Activated naive CD4-positive, alpha-beta T cell treated with anti-CD3 and anti-CD28 coated beads for 36 hours (primary cell): Measurements from ENCODE around the gene CHKA. TPM values are rescaled to one million over a fixed set of nuclear protein-coding genes. Genes with fewer than 3 reads are reported as not detected.
A peak's percentile ranks its signal among the peaks of the same experiment; 100 is the strongest.

Source experiments
- CTCF ChIA-PET: fragments of 350-600 bp; sonication (Branson Sonifier 250); formaldehyde crosslinking; loops from one replicate; lab custom pipeline; 2021; ENCODE audit warnings: antibody characterized with exemption; lab: Charles Lee
- DNase-seq: peaks from one replicate; pipeline ENCODE4 v3.0.0-alpha.2; 2020
- H3K27ac Mint-ChIP-seq: one replicate; pipeline ENCODE4 v1.8.0; 2021; ENCODE audit warnings: mild to moderate bottlenecking, mixed read lengths
- H3K27me3 Mint-ChIP-seq: one replicate; pipeline ENCODE4 v1.8.0; 2021; ENCODE audit warnings: low read depth, mixed read lengths
- H3K36me3 Mint-ChIP-seq: one replicate; pipeline ENCODE4 v1.8.0; 2021; ENCODE audit warnings: low read depth, mixed read lengths
- H3K4me1 Mint-ChIP-seq: one replicate; pipeline ENCODE4 v1.8.0; 2021; ENCODE audit warnings: low read depth, mixed read lengths
- H3K4me3 Mint-ChIP-seq: one replicate; pipeline ENCODE4 v1.8.0; 2021; ENCODE audit warnings: mild to moderate bottlenecking, moderate library complexity, mixed read lengths
- H3K9me3 Mint-ChIP-seq: one replicate; pipeline ENCODE4 v1.8.0; 2021; ENCODE audit warnings: mixed read lengths
- intact Hi-C: fragments of 100-400 bp; cut with micrococcal nuclease; formaldehyde crosslinking; loops from one replicate; pipeline ENCODE4 v1.15.1; 2023
- total RNA-seq, 2 experiments: library from RNA; stranded (reverse); gene quantifications; one replicate each; pipeline ENCODE4 v1.2.3, GENCODE V29; 2021

The CHKA gene
- total RNA-seq, 2 experiments from 2014 or later: 6.8 to 7.1 TPM

- Mint-ChIP-seq H3K27me3 (no peaks in the 10 kb centered on the region), H3K27ac (no peak overlapping the region), H3K9me3 (no peaks in the 10 kb centered on the region), H3K36me3 (peaks cover 5% of the 10 kb centered on the region), H3K4me1 (peaks cover 11% of the 10 kb centered on the region), H3K4me3 (no peak overlapping the region)
- DNase-seq: no peak
- CTCF ChIA-PET: no interaction called here
- intact Hi-C loops: loop anchor here (5.0 kb wide), 1 partner anchor 38 kb away; no protein-coding TSS in a partner anchor
Measured at GRCh38 chr11:68044898-68045351, 76.3 kb downstream of the CHKA start.

- Mint-ChIP-seq H3K4me3 (no peak overlapping the region), H3K27ac (no peak overlapping the region), H3K4me1 (peaks cover 11% of the 10 kb centered on the region), H3K9me3 (no peaks in the 10 kb centered on the region), H3K27me3 (no peaks in the 10 kb centered on the region), H3K36me3 (peaks cover 7% of the 10 kb centered on the region)
- intact Hi-C loops: loop anchor here (5.0 kb wide), 1 partner anchor 37 kb away; no protein-coding TSS in a partner anchor
- CTCF ChIA-PET: no interaction called here
- DNase-seq: no peak
Measured at GRCh38 chr11:68044145-68044813, 76.9 kb downstream of the CHKA start.

GRCh38 chr11:68043349-68044144, 77.6 kb downstream of the CHKA start:
- Mint-ChIP-seq H3K4me1 (peaks cover 12% of the 10 kb centered on the region), H3K27me3 (no peaks in the 10 kb centered on the region), H3K36me3 (peaks cover 7% of the 10 kb centered on the region), H3K9me3 (no peaks in the 10 kb centered on the region), H3K4me3 (no peak overlapping the region), H3K27ac (no peak overlapping the region)
- DNase-seq: no peak
- intact Hi-C loops: loop anchor here (5.0 kb wide), 1 partner anchor 36 kb away; no protein-coding TSS in a partner anchor
- CTCF ChIA-PET: no interaction called here

- no peak for DNase-seq
- Mint-ChIP-seq H3K9me3 (no peaks in the 10 kb centered on the region), H3K36me3 (peaks cover 7% of the 10 kb centered on the region), H3K4me1 (peaks cover 13% of the 10 kb centered on the region), H3K27ac (no peak overlapping the region), H3K4me3 (no peak overlapping the region), H3K27me3 (no peaks in the 10 kb centered on the region)
- intact Hi-C loops: loop anchor here (5.0 kb wide), 1 partner anchor 36 kb away; no protein-coding TSS in a partner anchor
- CTCF ChIA-PET: no interaction called here
Measured at GRCh38 chr11:68043029-68043348, 78.2 kb downstream of the CHKA start.

GRCh38 chr11:68042219-68043028, 78.8 kb downstream of the CHKA start:
- no peak for DNase-seq
- Mint-ChIP-seq H3K27ac (no peak overlapping the region), H3K36me3 (peaks cover 7% of the 10 kb centered on the region), H3K4me1 (peaks cover 17% of the 10 kb centered on the region), H3K4me3 (no peak overlapping the region), H3K27me3 (no peaks in the 10 kb centered on the region), H3K9me3 (no peaks in the 10 kb centered on the region)
- intact Hi-C loops: loop anchor here (5.0 kb wide), 1 partner anchor 35 kb away; no protein-coding TSS in a partner anchor
- CTCF ChIA-PET: no interaction called here

GRCh38 chr11:68041617-68042218, 79.5 kb downstream of the CHKA start:
- intact Hi-C loops: loop anchor here (5.0 kb wide), 1 partner anchor 34 kb away; no protein-coding TSS in a partner anchor
- H3K36me3 Mint-ChIP-seq: peaks cover 6% of the 10 kb centered on the region
- CTCF ChIA-PET: interaction anchor here (0.6 kb wide), 1 partner anchor 58 kb away, joined by 3 read pairs; no protein-coding TSS in a partner anchor
- H3K4me1 Mint-ChIP-seq: peaks cover 24% of the 10 kb centered on the region
- no peak for DNase-seq
- no peak overlapping the region for H3K4me3 Mint-ChIP-seq
- H3K9me3 Mint-ChIP-seq: no peaks in the 10 kb centered on the region
- no peaks in the 10 kb centered on the region for H3K27me3 Mint-ChIP-seq
- peak overlapping the region; percentile 55 for H3K27ac Mint-ChIP-seq

- Mint-ChIP-seq H3K27me3 (no peaks in the 10 kb centered on the region), H3K4me1 (peaks cover 24% of the 10 kb centered on the region), H3K9me3 (no peaks in the 10 kb centered on the region), H3K4me3 (peak overlapping the region; percentile 86), H3K27ac (peak overlapping the region; percentile 88), H3K36me3 (peaks cover 6% of the 10 kb centered on the region)
- DNase-seq: no peak
- intact Hi-C loops: loop anchor here (1.0 to 5.0 kb wide), 2 partner anchors 34 to 80 kb away; partner anchors contain the start of gene CHKA
- CTCF ChIA-PET: interaction anchor here (0.6 to 0.9 kb wide), 2 partner anchors 37 to 59 kb away, joined by 3 read pairs; no protein-coding TSS in a partner anchor
Measured at GRCh38 chr11:68040957-68041591, 80.1 kb downstream of the CHKA start.

- peak overlapping the region; percentile 88 for H3K27ac Mint-ChIP-seq
- H3K9me3 Mint-ChIP-seq: no peaks in the 10 kb centered on the region
- H3K27me3 Mint-ChIP-seq: no peaks in the 10 kb centered on the region
- peaks cover 24% of the 10 kb centered on the region for H3K4me1 Mint-ChIP-seq
- peaks cover 4% of the 10 kb centered on the region for H3K36me3 Mint-ChIP-seq
- CTCF ChIA-PET: interaction anchor here (0.9 kb wide), 1 partner anchor 38 kb away, joined by 3 read pairs; no protein-coding TSS in a partner anchor
- peak overlapping the region; percentile 86 for H3K4me3 Mint-ChIP-seq
- peak; percentile 75 for DNase-seq
- intact Hi-C loops: loop anchor here (1.0 to 5.0 kb wide), 2 partner anchors 33 to 81 kb away; partner anchors contain the start of gene CHKA
Measured at GRCh38 chr11:68040101-68040956, 80.9 kb downstream of the CHKA start.

- peaks cover 24% of the 10 kb centered on the region for H3K4me1 Mint-ChIP-seq
- no peaks in the 10 kb centered on the region for H3K9me3 Mint-ChIP-seq
- H3K27me3 Mint-ChIP-seq: no peaks in the 10 kb centered on the region
- H3K27ac Mint-ChIP-seq: peak overlapping the region; percentile 88
- CTCF ChIA-PET: no interaction called here
- peak overlapping the region; percentile 86 for H3K4me3 Mint-ChIP-seq
- H3K36me3 Mint-ChIP-seq: peaks cover 4% of the 10 kb centered on the region
- intact Hi-C loops: loop anchor here (1.0 to 10.0 kb wide), 6 partner anchors 9 to 535 kb away; partner anchors contain the start of genes CDK2AP2, CHKA, NDUFS8 and PITPNM1
- no peak for DNase-seq
Measured at GRCh38 chr11:68039526-68040086, 81.6 kb downstream of the CHKA start.
